ENCODE results near the gene SORL1.

- TF ChIP-seq TCF12 (IDR thresholded peaks at IDR 0.05; ENCODE audit: low read depth), result no peak
- TF ChIP-seq EP300 (IDR thresholded peaks at IDR 0.05; ENCODE audit: borderline replicate concordance), result no peak
- no peak for TF ChIP-seq MAX (IDR thresholded peaks at IDR 0.05)
- no peak for TF ChIP-seq TAF1 (IDR thresholded peaks at IDR 0.05; ENCODE audit: low read depth)
- no peak for TF ChIP-seq YY1 (IDR thresholded peaks at IDR 0.05; ENCODE audit: low read depth)
- TF ChIP-seq EGR1 (IDR thresholded peaks at IDR 0.05), result no peak
- no peak for TF ChIP-seq RAD21 (IDR thresholded peaks at IDR 0.05; ENCODE audit: low read depth)
- TF ChIP-seq, protein P1, sequence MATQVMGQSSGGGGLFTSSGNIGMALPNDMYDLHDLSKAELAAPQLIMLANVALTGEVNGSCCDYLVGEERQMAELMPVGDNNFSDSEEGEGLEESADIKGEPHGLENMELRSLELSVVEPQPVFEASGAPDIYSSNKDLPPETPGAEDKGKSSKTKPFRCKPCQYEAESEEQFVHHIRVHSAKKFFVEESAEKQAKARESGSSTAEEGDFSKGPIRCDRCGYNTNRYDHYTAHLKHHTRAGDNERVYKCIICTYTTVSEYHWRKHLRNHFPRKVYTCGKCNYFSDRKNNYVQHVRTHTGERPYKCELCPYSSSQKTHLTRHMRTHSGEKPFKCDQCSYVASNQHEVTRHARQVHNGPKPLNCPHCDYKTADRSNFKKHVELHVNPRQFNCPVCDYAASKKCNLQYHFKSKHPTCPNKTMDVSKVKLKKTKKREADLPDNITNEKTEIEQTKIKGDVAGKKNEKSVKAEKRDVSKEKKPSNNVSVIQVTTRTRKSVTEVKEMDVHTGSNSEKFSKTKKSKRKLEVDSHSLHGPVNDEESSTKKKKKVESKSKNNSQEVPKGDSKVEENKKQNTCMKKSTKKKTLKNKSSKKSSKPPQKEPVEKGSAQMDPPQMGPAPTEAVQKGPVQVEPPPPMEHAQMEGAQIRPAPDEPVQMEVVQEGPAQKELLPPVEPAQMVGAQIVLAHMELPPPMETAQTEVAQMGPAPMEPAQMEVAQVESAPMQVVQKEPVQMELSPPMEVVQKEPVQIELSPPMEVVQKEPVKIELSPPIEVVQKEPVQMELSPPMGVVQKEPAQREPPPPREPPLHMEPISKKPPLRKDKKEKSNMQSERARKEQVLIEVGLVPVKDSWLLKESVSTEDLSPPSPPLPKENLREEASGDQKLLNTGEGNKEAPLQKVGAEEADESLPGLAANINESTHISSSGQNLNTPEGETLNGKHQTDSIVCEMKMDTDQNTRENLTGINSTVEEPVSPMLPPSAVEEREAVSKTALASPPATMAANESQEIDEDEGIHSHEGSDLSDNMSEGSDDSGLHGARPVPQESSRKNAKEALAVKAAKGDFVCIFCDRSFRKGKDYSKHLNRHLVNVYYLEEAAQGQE (IDR thresholded peaks at IDR 0.05; ENCODE audit: low read depth), result no peak
- TF ChIP-seq NFIC (IDR thresholded peaks at IDR 0.05), result no peak
These were observed 78.1 kb downstream of the SORL1 start for GRCh38 chr11:121530257-121530656.
